ENCODE data around the gene PAX4. TPM values are rescaled to one million over a fixed set of nuclear protein-coding genes. Genes with fewer than 3 reads are reported as not detected.

PAX4 gene
- total RNA-seq (not detected), polyA plus RNA-seq (not detected)
- long read RNA-seq, donor 1 = 0 reads
- long read RNA-seq, donor 2 = 0 reads
- long read RNA-seq, donor 3 = 0 reads

- WGBS, 3 donors = 45 to 54% (median 52%) methylated on average over 2 of the region's 2 CpGs
- Histone ChIP-seq H3K36me3 (no peaks in the 10 kb centered on the region), H3K4me3 (no peak within 1 kb of the TSS), H3K4me1 (ENCODE audit: insufficient read depth) (no peaks in the 10 kb centered on the region), H3K27ac (no peak within 1 kb of the TSS), H3K27me3 (no peaks in the 10 kb centered on the region), H3K9me3 (no peaks in the 10 kb centered on the region)
- intact Hi-C loops (cut with DNase I) = loop anchor here in 1 of 4 donors (10.0 kb wide), 1 partner anchor 597 kb away; no protein-coding TSS in a partner anchor
- TF ChIP-seq CTCF (IDR thresholded peaks at IDR 0.05) (no peak), POLR2A (IDR thresholded peaks at IDR 0.05) (no peak), EP300 (IDR thresholded peaks at IDR 0.05) (no peak)
- no peak for DNase-seq
Observed at GRCh38 chr7:127618042-127618441, at the start of gene PAX4. Gene PAX4, minus strand, starts transcription at chr7:127618142. Its CDS starts 2,214 bp downstream, at chr7:127615928.

GRCh38 chr7:127667017-127667670, 49.2 kb upstream of the PAX4 start:
- 68 to 81% (median 68%) methylated on average over 3 of the region's 3 CpGs for WGBS, 3 donors
- H3K9me3 ChIP-seq = no peaks in the 10 kb centered on the region
- no peaks in the 10 kb centered on the region for H3K27me3 ChIP-seq
- TF ChIP-seq POLR2A (IDR thresholded peaks at IDR 0.05) (no peak), CTCF (IDR thresholded peaks at IDR 0.05) (no peak), EP300 (IDR thresholded peaks at IDR 0.05) (no peak)
- DNase-seq = no peak
- no peaks in the 10 kb centered on the region for H3K36me3 ChIP-seq
- H3K4me1 ChIP-seq (ENCODE audit: insufficient read depth) = no peaks in the 10 kb centered on the region
- H3K4me3 ChIP-seq = no peak overlapping the region
- no peak overlapping the region for H3K27ac ChIP-seq
- intact Hi-C loops (cut with DNase I) = no loop called here

- Histone ChIP-seq H3K4me1 (ENCODE audit: insufficient read depth) (no peaks in the 10 kb centered on the region), H3K27ac (no peak overlapping the region), H3K36me3 (no peaks in the 10 kb centered on the region), H3K27me3 (no peaks in the 10 kb centered on the region), H3K9me3 (no peaks in the 10 kb centered on the region), H3K4me3 (no peak overlapping the region)
- intact Hi-C loops (cut with DNase I) = no loop called here
- DNase-seq = no peak
- TF ChIP-seq EP300 (IDR thresholded peaks at IDR 0.05) = no peak
- no peak for TF ChIP-seq CTCF (IDR thresholded peaks at IDR 0.05)
- TF ChIP-seq POLR2A (IDR thresholded peaks at IDR 0.05) = no peak
- WGBS, 3 donors = 88 to 89% (median 89%) methylated on average over 4 of the region's 4 CpGs
Observed at GRCh38 chr7:127666602-127667001, 48.7 kb upstream of the PAX4 start.

- TF ChIP-seq CTCF (IDR thresholded peaks at IDR 0.05) = no peak
- TF ChIP-seq POLR2A (IDR thresholded peaks at IDR 0.05) = no peak
- no peak for TF ChIP-seq EP300 (IDR thresholded peaks at IDR 0.05)
- intact Hi-C loops (cut with DNase I) = no loop called here
- no peaks in the 10 kb centered on the region for H3K36me3 ChIP-seq
- H3K9me3 ChIP-seq = no peaks in the 10 kb centered on the region
- H3K4me1 ChIP-seq (ENCODE audit: insufficient read depth) = no peaks in the 10 kb centered on the region
- no peak for DNase-seq
- H3K4me3 ChIP-seq = no peak overlapping the region
- no peaks in the 10 kb centered on the region for H3K27me3 ChIP-seq
- 88 to 91% (median 88%) methylated on average over 7 of the region's 7 CpGs for WGBS, 3 donors
- no peak overlapping the region for H3K27ac ChIP-seq
Observed at GRCh38 chr7:127665922-127666321, 48.0 kb upstream of the PAX4 start.
